K562 (cell line): ENCODE data around the gene PLA2G12B. TPM values are rescaled to one million over a fixed set of nuclear protein-coding genes. Genes with fewer than 3 reads are reported as not detected.

Experiments
- ATAC-seq: fragments of 200-7000 bp; cut with Tn5 transposase; 3 replicates; pipeline ENCODE4 v1.9.1; 2020; ENCODE audit warnings: moderate library complexity
- BruUV-seq: library from RNA; stranded (reverse); fragments of 400-500 nt; replicated peaks from 2 replicates; lab custom pipeline; 2021; lab: Mats Ljungman, UMichigan
- CTCF ChIA-PET: fragments of 300-600 bp; formaldehyde crosslinking; extraction: SDS; loops from one replicate; lab custom pipeline; 2021; ENCODE audit warnings: low intra/inter-chr PET ratio; lab: Yijun Ruan, JAX
- POLR2A ChIA-PET: fragments of 300-600, 350-650 bp; sonication (Branson Sonifier 250); formaldehyde crosslinking; extraction: SDS; loops from one replicate; lab custom pipeline; 2021; ENCODE audit warnings: antibody characterized with exemption, inconsistent platforms; lab: Yijun Ruan, JAX
- DNase-seq, 4 experiments: peaks; one replicate each; pipeline versions ENCODE4 v3.0.0 to v3.0.0-alpha.2; 2011 to 2018; ENCODE audit warnings: low spot score in 3 of 4, mixed read lengths in 3 of 4; ENCODE audit errors: extremely low read depth in 1 of 4
- FAIRE-seq: peaks from 2 replicates; lab custom pipeline; 2011; peaks lifted over from hg19 to GRCh38; lab: Jason Lieb, UNC
- H2AFZ ChIP-seq: 2 replicates; pipeline ENCODE4 v1.6.0; 2011; ENCODE audit warnings: low read depth, low read length, control low read depth, inconsistent platforms
- H3K27ac ChIP-seq: fragments of 200-600 bp; 3 replicates; pipeline ENCODE4 v1.8.0; 2011; ENCODE audit warnings: low read depth, mild to moderate bottlenecking, control low read depth, inconsistent platforms, low read length, moderate library complexity, mixed read lengths; ENCODE audit errors: extremely low read depth
- H3K27me3 ChIP-seq, 2 experiments: fragments of 300-600 bp in 1 of 2; 2 replicates in 1 of 2; 3 replicates in 1 of 2; pipeline versions ENCODE4 v1.6.0 to v1.8.0; 2011; ENCODE audit warnings: inconsistent platforms in 2 of 2, low read length in 2 of 2, mild to moderate bottlenecking in 1 of 2, mixed read lengths in 1 of 2, moderate library complexity in 1 of 2; ENCODE audit not compliant: control insufficient read depth in 2 of 2, insufficient read depth in 2 of 2
- H3K36me3 ChIP-seq: fragments of 300-600 bp; 3 replicates; pipeline ENCODE4 v1.8.0; 2011; ENCODE audit warnings: mild to moderate bottlenecking, low read length, inconsistent platforms; ENCODE audit not compliant: control insufficient read depth, insufficient read depth
- H3K4me1 ChIP-seq, 2 experiments: fragments of 200-600 bp in 1 of 2; replicated peaks in 1 of 2; 2 replicates in 1 of 2; 3 replicates in 1 of 2; pipeline versions ENCODE4 v1.5.1 to v1.8.0; 2011; ENCODE audit warnings: inconsistent platforms in 2 of 2, low read length in 2 of 2, mild to moderate bottlenecking in 1 of 2, mixed read lengths in 1 of 2, moderate library complexity in 1 of 2; ENCODE audit not compliant: control insufficient read depth in 2 of 2, insufficient read depth in 2 of 2
- H3K4me2 ChIP-seq: 2 replicates; pipeline ENCODE4 v1.6.1; 2011; ENCODE audit warnings: low read length, control low read depth, inconsistent platforms, mixed read lengths; ENCODE audit not compliant: insufficient read depth
- H3K4me3 ChIP-seq: fragments of 200-600 bp; sonication (generic), shearing (Covaris generic); 2 replicates; pipeline ENCODE4 v1.5.1; 2016; ENCODE audit warnings: control low read depth, inconsistent platforms
- H3K79me2 ChIP-seq: fragments of 200-600 bp; 3 replicates; pipeline ENCODE4 v1.8.0; 2011; ENCODE audit warnings: low read length, inconsistent platforms; ENCODE audit not compliant: control insufficient read depth, insufficient read depth
- H3K9ac ChIP-seq, 2 experiments: 2 replicates each; pipeline versions ENCODE4 v1.6.0 to v1.6.1; 2011; ENCODE audit warnings: low read depth in 2 of 2, low read length in 2 of 2, control low read depth in 1 of 2, inconsistent platforms in 1 of 2, mild to moderate bottlenecking in 1 of 2, mixed read lengths in 1 of 2; ENCODE audit not compliant: insufficient read depth in 1 of 2
- H3K9me1 ChIP-seq: one replicate; pipeline ENCODE4 v1.6.0; 2011; ENCODE audit warnings: inconsistent platforms, mild to moderate bottlenecking, low read length, moderate library complexity; ENCODE audit not compliant: control insufficient read depth, insufficient read depth
- H3K9me3 ChIP-seq: replicated peaks from 2 replicates; pipeline ENCODE4 v1.5.1; 2011; ENCODE audit warnings: low read depth, low read length, inconsistent platforms; ENCODE audit not compliant: control insufficient read depth, insufficient read depth
- H4K20me1 ChIP-seq: replicated peaks from 2 replicates; pipeline ENCODE4 v1.6.1; 2011; ENCODE audit warnings: low read length, inconsistent platforms, mixed read lengths; ENCODE audit not compliant: control insufficient read depth, insufficient read depth
- FOXA1 ChIP-seq: fragments of 450-650 bp; IDR thresholded peaks from 2 replicates; pipeline ENCODE4 v1.6.1; 2016; ENCODE audit warnings: mild to moderate bottlenecking, borderline replicate concordance
- MYNN ChIP-seq, 2 experiments: sonication (generic); formaldehyde crosslinking in 1 of 2; IDR thresholded peaks; 2 replicates each; pipeline versions ENCODE4 v1.5.0 to v1.6.1; 2016 to 2020; ENCODE audit warnings: antibody characterized with exemption in 1 of 2, missing genetic modification reagents in 1 of 2
- RBM22 ChIP-seq: fragments of 200-400 bp; formaldehyde crosslinking; IDR thresholded peaks from 2 replicates; pipeline ENCODE4 v1.6.1; 2018; ENCODE audit warnings: low read length, low read depth; ENCODE audit not compliant: poor library complexity, severe bottlenecking
- SETDB1 ChIP-seq: IDR thresholded peaks from one replicate; pipeline ENCODE4 v1.6.1; 2012; ENCODE audit warnings: low read length, control low read depth, inconsistent platforms
- ZNF121 ChIP-seq: sonication (generic); formaldehyde crosslinking; conservative IDR thresholded peaks from 2 replicates; pipeline ENCODE4 v1.8.0; 2022; ENCODE audit warnings: missing genetic modification reagents
- WGBS: fragments of 100-300 bp; shearing (Covaris generic); methylation state at CpG from one replicate; pipeline ENCODE4 v1.1.6; 2016; ENCODE audit warnings: low coverage, mixed read lengths; ENCODE audit not compliant: insufficient coverage; ENCODE audit errors: missing lambda C conversion rate; 5-methylcytosine and 5-hydroxymethylcytosine counted together
- in situ Hi-C: fragments of 300-500 bp; cut with MboI; formaldehyde crosslinking; loops from 4 replicates; pipeline ENCODE4 v1.15.0; 2018; ENCODE audit warnings: inconsistent platforms, mixed read lengths
- intact Hi-C: fragments of 100-400 bp; cut with micrococcal nuclease; formaldehyde crosslinking; loops from 2 replicates; pipeline ENCODE4 v1.14.2; 2022
- polyA plus RNA-seq, 8 experiments: library from polyadenylated mRNA; depleted of rRNA in 4 of 8; stranded (reverse) in 5 of 8; unstranded in 3 of 8; fragments of >200 nt; fragmentation: Nextera tagmentation in 2 of 8; fragmentation: Illumina TruSeq in 1 of 8; extraction: Ambion mirVana in 2 of 8; extraction: Trizol in 1 of 8; gene quantifications; 2 replicates each; pipeline versions ENCODE4 v1.2.1 to v1.2.3, GENCODE V29; 2011 to 2014; ENCODE audit warnings: inconsistent platforms in 1 of 8, missing spikeins in 1 of 8
- total RNA-seq, 7 experiments: library from RNA; depleted of rRNA in 6 of 7; stranded (reverse); fragments of >200 nt in 6 of 7; fragmentation: Illumina TruSeq in 2 of 7; extraction: Trizol in 2 of 7; gene quantifications; 2 replicates each; pipeline versions ENCODE4 v1.2.1 to v1.2.3, GENCODE V29; 2011 to 2021; ENCODE audit warnings: low replicate concordance in 1 of 7
- TF ChIP-seq, protein P1 (sequence below): IDR thresholded peaks from 2 replicates; pipeline ENCODE4 v1.6.1; 2014; ENCODE audit warnings: antibody characterized with exemption
- TF ChIP-seq, protein P2 (sequence below): IDR thresholded peaks from 2 replicates; pipeline ENCODE4 v1.6.1; 2012; ENCODE audit warnings: low read depth, low read length, improper control_type of control experiment, borderline replicate concordance
- TF ChIP-seq, protein P3 (sequence below): fragments of 250-450 bp; sonication (Bioruptor Pico); IDR thresholded peaks from 2 replicates; pipeline ENCODE4 v1.4.0; 2020; ENCODE audit warnings: borderline replicate concordance

PLA2G12B gene
- total and polyA plus RNA-seq, 9 of the 15 experiments (the other 6 are each of a cell fraction or from before 2014, with no cell fraction given) = not detected

DNA sequence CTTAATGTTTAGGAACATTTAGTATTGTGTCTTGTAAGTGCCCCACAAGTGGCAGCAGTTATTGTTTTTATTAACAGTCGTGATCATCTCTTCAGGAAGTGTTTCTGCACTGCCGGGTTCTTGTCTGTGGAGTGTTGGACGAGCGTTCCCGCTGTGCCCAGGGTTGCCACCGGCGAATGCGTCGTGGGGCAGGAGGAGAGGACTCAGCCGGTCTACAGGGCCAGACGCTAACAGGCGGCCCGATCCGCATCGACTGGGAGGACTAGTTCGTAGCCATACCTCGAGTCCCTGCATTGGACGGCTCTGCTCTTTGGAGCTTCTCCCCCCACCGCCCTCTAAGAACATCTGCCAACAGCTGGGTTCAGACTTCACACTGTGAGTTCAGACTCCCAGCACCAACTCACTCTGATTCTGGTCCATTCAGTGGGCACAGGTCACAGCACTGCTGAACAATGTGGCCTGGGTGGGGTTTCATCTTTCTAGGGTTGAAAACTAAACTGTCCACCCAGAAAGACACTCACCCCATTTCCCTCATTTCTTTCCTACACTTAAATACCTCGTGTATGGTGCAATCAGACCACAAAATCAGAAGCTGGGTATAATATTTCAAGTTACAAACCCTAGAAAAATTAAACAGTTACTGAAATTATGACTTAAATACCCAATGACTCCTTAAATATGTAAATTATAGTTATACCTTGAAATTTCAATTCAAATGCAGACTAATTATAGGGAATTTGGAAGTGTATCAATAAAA, 22.2 kb downstream of the PLA2G12B start:
- WGBS = 49% methylated on average over 20 of the region's 20 CpGs
- no TSS peak for BruUV-seq
- DNase-seq (no peak), FAIRE-seq (no peak), ATAC-seq (peak; percentile 31; the same call in 2 of the 3 replicates)
- no peak overlapping the region for H3K27ac ChIP-seq
- H4K20me1 ChIP-seq = no peaks in the 10 kb centered on the region
- peaks cover 4 to 7% of the 10 kb centered on the region in 2 experiments; a peak in 3 of 5 replicates for H3K4me1 ChIP-seq
- H3K4me3 ChIP-seq = no peak overlapping the region
- H3K27me3 ChIP-seq = peaks cover 0 to 5% of the 10 kb centered on the region in 2 experiments; a peak in 2 of 5 replicates
- H3K4me2 ChIP-seq = no peak overlapping the region
- H3K36me3 ChIP-seq = no peaks in the 10 kb centered on the region
- H2AFZ ChIP-seq = peak overlapping the region; percentile 50
- intact Hi-C loops = no loop called here
- H3K9me3 ChIP-seq = no peaks in the 10 kb centered on the region
- no peak for TF ChIP-seq SETDB1
- TF ChIP-seq, protein P1, sequence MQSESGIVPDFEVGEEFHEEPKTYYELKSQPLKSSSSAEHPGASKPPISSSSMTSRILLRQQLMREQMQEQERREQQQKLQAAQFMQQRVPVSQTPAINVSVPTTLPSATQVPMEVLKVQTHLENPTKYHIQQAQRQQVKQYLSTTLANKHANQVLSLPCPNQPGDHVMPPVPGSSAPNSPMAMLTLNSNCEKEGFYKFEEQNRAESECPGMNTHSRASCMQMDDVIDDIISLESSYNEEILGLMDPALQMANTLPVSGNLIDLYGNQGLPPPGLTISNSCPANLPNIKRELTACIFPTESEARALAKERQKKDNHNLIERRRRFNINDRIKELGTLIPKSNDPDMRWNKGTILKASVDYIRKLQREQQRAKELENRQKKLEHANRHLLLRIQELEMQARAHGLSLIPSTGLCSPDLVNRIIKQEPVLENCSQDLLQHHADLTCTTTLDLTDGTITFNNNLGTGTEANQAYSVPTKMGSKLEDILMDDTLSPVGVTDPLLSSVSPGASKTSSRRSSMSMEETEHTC = no peak
- TF ChIP-seq RBM22 = no peak
- TF ChIP-seq FOXA1 = no peak
- TF ChIP-seq, protein P2, sequence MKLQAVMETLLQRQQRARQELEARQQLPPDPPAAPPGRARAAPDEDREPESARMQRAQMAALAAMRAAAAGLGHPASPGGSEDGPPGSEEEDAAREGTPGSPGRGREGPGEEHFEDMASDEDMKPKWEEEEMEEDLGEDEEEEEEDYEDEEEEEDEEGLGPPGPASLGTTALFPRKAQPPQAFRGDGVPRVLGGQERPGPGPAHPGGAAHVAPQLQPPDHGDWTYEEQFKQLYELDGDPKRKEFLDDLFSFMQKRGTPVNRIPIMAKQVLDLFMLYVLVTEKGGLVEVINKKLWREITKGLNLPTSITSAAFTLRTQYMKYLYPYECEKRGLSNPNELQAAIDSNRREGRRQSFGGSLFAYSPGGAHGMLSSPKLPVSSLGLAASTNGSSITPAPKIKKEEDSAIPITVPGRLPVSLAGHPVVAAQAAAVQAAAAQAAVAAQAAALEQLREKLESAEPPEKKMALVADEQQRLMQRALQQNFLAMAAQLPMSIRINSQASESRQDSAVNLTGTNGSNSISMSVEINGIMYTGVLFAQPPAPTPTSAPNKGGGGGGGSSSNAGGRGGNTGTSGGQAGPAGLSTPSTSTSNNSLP = no peak
- TF ChIP-seq, protein P3, sequence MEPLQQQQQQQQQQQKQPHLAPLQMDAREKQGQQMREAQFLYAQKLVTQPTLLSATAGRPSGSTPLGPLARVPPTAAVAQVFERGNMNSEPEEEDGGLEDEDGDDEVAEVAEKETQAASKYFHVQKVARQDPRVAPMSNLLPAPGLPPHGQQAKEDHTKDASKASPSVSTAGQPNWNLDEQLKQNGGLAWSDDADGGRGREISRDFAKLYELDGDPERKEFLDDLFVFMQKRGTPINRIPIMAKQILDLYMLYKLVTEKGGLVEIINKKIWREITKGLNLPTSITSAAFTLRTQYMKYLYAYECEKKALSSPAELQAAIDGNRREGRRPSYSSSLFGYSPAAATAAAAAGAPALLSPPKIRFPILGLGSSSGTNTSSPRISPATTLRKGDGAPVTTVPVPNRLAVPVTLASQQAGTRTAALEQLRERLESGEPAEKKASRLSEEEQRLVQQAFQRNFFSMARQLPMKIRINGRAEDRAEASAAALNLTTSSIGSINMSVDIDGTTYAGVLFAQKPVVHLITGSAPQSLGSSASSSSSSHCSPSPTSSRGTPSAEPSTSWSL (CRISPR knock-in tag) = no peak
- TF ChIP-seq MYNN (IDR thresholded peaks at IDR 0.05) = no peak
- TF ChIP-seq MYNN (CRISPR knock-in tag; IDR thresholded peaks at IDR 0.05) = no peak
- TF ChIP-seq ZNF121 = no peak
- TF ChIP-seq, all 486 proteins: peak for 0
- ChIA-PET POLR2A (interaction anchor here (2.3 kb wide), 1 partner anchor 8 kb away, joined by 12 read pairs; no protein-coding TSS in a partner anchor), CTCF (no interaction called here)
- H3K9me1 ChIP-seq = no peaks in the 10 kb centered on the region
- peak overlapping the region in 1 of 2 experiments; percentile 73; a peak in 1 of 4 replicates for H3K9ac ChIP-seq
- in situ Hi-C loops = no loop called here
- no peaks in the 10 kb centered on the region for H3K79me2 ChIP-seq
